ENCODE measurements around the gene GPR176. TPM values are rescaled to one million over a fixed set of nuclear protein-coding genes. Genes with fewer than 3 reads are reported as not detected.
A peak's percentile ranks its signal among the peaks of the same experiment; 100 is the strongest.

Gene GPR176
- total RNA-seq, 4 donors from 2014 or later, result 4.3 to 15.0 (median 7.9) TPM

DNA sequence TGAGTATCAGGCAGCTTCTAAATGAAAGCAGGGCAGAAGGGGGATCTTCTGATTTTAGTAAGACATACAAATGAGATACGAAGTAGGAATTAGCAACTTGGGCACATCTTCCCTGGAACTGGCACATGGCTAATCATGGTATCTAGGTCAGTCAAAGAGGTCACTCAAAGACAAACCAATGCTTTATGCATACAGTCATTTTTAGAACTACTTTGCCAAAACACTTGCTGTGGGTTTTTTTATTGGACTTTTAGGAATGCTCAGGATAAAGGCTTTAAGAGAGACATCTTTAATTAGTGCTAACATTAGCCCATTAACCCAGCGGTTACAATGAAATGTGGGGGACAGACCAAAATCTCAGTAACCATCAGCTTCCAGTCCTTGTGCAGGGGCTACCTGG, 51.7 kb downstream of the GPR176 start:
- H3K4me3 ChIP-seq (replicated peaks in 1 of 3), result no peak overlapping the region
- no peak for TF ChIP-seq POLR2A (IDR thresholded peaks at IDR 0.05)
- TF ChIP-seq, protein P1, sequence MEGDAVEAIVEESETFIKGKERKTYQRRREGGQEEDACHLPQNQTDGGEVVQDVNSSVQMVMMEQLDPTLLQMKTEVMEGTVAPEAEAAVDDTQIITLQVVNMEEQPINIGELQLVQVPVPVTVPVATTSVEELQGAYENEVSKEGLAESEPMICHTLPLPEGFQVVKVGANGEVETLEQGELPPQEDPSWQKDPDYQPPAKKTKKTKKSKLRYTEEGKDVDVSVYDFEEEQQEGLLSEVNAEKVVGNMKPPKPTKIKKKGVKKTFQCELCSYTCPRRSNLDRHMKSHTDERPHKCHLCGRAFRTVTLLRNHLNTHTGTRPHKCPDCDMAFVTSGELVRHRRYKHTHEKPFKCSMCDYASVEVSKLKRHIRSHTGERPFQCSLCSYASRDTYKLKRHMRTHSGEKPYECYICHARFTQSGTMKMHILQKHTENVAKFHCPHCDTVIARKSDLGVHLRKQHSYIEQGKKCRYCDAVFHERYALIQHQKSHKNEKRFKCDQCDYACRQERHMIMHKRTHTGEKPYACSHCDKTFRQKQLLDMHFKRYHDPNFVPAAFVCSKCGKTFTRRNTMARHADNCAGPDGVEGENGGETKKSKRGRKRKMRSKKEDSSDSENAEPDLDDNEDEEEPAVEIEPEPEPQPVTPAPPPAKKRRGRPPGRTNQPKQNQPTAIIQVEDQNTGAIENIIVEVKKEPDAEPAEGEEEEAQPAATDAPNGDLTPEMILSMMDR (IDR thresholded peaks at IDR 0.05), result no peak
- H3K27me3 ChIP-seq, result no peaks in the 10 kb centered on the region
- no peaks in the 10 kb centered on the region for H3K36me3 ChIP-seq
- 94 to 98% methylated on average over 2 of the region's 2 CpGs for WGBS, 2 donors
- H3K4me1 ChIP-seq, result no peaks in the 10 kb centered on the region
- intact Hi-C loops (cut with DNase I), result no loop called here
- H3K9me3 ChIP-seq, result no peaks in the 10 kb centered on the region
- DNase-seq, result no peak
- H3K27ac ChIP-seq, result no peak overlapping the region

DNA sequence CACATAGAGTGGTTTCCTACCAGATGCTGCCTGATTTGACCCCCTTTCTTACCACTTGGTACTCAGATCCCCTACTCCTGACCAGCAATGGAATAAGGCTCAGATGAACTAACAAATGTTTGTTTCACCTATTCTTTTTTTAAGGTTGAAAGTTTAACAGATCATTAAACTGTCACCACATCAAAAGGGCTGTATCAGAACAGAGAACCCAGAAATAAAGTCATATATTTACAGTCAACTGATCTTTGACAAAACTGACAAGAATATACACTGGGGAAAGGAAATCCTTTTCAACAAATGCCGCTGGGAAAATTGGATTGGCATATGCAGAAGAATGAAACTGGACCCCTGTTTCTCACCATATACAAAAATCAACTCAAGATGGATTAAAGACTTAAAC, 56.0 kb downstream of the GPR176 start:
- 77 to 90% methylated on average over 1 of the region's 1 CpG for WGBS, 2 donors
- TF ChIP-seq, protein P1 (IDR thresholded peaks at IDR 0.05), result no peak
- TF ChIP-seq POLR2A (IDR thresholded peaks at IDR 0.05), result no peak
- H3K27ac ChIP-seq, result no peak overlapping the region
- no peak overlapping the region for H3K4me3 ChIP-seq (replicated peaks in 1 of 3)
- no peaks in the 10 kb centered on the region for H3K9me3 ChIP-seq
- no peaks in the 10 kb centered on the region for H3K36me3 ChIP-seq
- H3K27me3 ChIP-seq, result no peaks in the 10 kb centered on the region
- DNase-seq, result no peak
- intact Hi-C loops (cut with DNase I), result no loop called here
- H3K4me1 ChIP-seq, result no peaks in the 10 kb centered on the region

DNA sequence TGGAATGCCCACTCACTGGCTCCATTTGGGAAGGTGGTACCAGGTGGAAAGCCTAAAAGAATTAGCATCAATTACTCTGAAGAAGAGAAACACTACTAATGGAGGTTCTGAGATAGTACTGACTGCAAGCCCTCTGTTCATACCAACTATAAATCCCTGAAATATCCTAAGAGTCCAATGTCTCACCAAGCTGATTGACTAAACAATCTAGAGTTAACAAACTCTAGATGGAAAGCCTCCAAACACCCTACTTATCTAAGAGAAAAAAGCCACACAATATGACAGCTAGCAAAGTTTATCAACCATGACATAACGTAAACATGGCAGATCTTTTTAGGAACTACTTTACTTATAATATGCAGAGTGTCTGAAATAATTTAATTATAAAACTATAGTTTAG, 59.2 kb downstream of the GPR176 start:
- Histone ChIP-seq H3K36me3 (no peaks in the 10 kb centered on the region), H3K9me3 (no peaks in the 10 kb centered on the region), H3K4me1 (no peaks in the 10 kb centered on the region), H3K27ac (no peak overlapping the region), H3K4me3 (replicated peaks in 1 of 3) (no peak overlapping the region), H3K27me3 (no peaks in the 10 kb centered on the region)
- intact Hi-C loops (cut with DNase I), result no loop called here
- WGBS, 2 donors, result 100% methylated on average over 1 of the region's 1 CpG
- TF ChIP-seq, protein P1 (IDR thresholded peaks at IDR 0.05), result no peak
- TF ChIP-seq POLR2A (IDR thresholded peaks at IDR 0.05), result no peak
- DNase-seq, result no peak

DNA sequence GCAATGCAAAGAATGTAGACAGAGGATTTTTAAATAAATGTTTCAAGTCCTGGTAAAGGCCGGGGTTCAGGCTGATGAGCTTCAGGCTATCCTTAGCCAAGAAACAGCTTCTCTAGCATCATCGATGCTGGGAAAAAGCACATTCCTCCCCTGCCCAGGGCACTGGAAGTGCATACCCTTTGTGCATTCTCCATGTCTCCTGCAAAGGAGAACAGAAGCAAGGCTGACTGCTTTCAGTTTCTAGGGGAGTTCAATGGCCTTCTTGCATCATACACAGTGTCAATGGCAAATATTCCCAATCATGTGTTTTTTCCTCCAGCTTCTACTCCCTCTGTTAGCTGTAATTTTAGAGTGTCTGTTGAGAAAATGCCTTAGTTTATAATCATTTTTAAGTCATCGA, 59.9 kb downstream of the GPR176 start:
- Histone ChIP-seq H3K4me3 (replicated peaks in 1 of 3) (no peak overlapping the region), H3K27ac (no peak overlapping the region), H3K36me3 (no peaks in the 10 kb centered on the region), H3K4me1 (no peaks in the 10 kb centered on the region), H3K9me3 (no peaks in the 10 kb centered on the region), H3K27me3 (no peaks in the 10 kb centered on the region)
- WGBS, 2 donors, result 68 to 86% methylated on average over 3 of the region's 3 CpGs
- intact Hi-C loops (cut with DNase I), result no loop called here
- TF ChIP-seq POLR2A (IDR thresholded peaks at IDR 0.05), result no peak
- TF ChIP-seq, protein P1 (IDR thresholded peaks at IDR 0.05), result no peak
- DNase-seq, result peak in 1 of 2 donors; percentile 5

DNA sequence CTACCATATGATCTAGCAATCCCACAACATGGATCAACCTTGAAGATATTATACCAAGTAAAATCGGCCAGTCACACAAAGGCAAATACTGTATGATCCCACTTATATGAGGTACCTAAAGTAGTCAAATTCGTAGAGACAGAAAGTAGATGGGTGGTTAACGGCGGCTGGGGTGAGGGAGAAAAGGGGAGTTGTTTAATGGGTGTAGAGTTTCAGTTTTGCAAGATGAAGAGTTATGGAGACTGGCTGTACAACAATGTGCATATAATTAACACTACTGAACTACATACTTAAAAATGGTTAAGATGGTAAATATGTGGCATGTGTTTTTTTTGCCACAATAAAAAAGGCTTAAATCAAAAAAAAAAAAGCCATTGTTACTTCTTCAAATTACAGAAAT, 60.4 kb downstream of the GPR176 start:
- H3K36me3 ChIP-seq, result no peaks in the 10 kb centered on the region
- H3K4me3 ChIP-seq (replicated peaks in 1 of 3), result no peak overlapping the region
- no peaks in the 10 kb centered on the region for H3K27me3 ChIP-seq
- H3K9me3 ChIP-seq, result no peaks in the 10 kb centered on the region
- H3K4me1 ChIP-seq, result no peaks in the 10 kb centered on the region
- DNase-seq, result no peak
- intact Hi-C loops (cut with DNase I), result no loop called here
- 93 to 94% methylated on average over 4 of the region's 4 CpGs for WGBS, 2 donors
- no peak overlapping the region for H3K27ac ChIP-seq
- TF ChIP-seq, protein P1 (IDR thresholded peaks at IDR 0.05), result no peak

All from thyroid gland (tissue), 4 donors.